ENCODE data around the gene PRKCI.

GRCh38 chr3:170211668-170212067 lies 10.6 kb upstream of the PRKCI start:
- TF ChIP-seq TAF1 (IDR thresholded peaks at IDR 0.05; ENCODE audit: low read depth) (no peak), RAD21 (conservative IDR thresholded peaks at IDR 0.05) (no peak), EZH2 (IDR thresholded peaks at IDR 0.05; ENCODE audit: borderline replicate concordance, insufficient read depth, low read length, poor library complexity, severe bottlenecking) (no peak), POLR2AphosphoS5 (IDR thresholded peaks at IDR 0.05) (no peak)
- TF ChIP-seq, protein P1, sequence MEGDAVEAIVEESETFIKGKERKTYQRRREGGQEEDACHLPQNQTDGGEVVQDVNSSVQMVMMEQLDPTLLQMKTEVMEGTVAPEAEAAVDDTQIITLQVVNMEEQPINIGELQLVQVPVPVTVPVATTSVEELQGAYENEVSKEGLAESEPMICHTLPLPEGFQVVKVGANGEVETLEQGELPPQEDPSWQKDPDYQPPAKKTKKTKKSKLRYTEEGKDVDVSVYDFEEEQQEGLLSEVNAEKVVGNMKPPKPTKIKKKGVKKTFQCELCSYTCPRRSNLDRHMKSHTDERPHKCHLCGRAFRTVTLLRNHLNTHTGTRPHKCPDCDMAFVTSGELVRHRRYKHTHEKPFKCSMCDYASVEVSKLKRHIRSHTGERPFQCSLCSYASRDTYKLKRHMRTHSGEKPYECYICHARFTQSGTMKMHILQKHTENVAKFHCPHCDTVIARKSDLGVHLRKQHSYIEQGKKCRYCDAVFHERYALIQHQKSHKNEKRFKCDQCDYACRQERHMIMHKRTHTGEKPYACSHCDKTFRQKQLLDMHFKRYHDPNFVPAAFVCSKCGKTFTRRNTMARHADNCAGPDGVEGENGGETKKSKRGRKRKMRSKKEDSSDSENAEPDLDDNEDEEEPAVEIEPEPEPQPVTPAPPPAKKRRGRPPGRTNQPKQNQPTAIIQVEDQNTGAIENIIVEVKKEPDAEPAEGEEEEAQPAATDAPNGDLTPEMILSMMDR (IDR thresholded peaks at IDR 0.05; ENCODE audit: poor library complexity, severe bottlenecking), result no peak

All from neural cell (in vitro differentiated cells).